ENCODE data around the gene DUSP7. TPM values are rescaled to one million over a fixed set of nuclear protein-coding genes. Genes with fewer than 3 reads are reported as not detected.

The DUSP7 gene
- total RNA-seq, 1 experiment from 2014 or later: 18.8 TPM

DNA sequence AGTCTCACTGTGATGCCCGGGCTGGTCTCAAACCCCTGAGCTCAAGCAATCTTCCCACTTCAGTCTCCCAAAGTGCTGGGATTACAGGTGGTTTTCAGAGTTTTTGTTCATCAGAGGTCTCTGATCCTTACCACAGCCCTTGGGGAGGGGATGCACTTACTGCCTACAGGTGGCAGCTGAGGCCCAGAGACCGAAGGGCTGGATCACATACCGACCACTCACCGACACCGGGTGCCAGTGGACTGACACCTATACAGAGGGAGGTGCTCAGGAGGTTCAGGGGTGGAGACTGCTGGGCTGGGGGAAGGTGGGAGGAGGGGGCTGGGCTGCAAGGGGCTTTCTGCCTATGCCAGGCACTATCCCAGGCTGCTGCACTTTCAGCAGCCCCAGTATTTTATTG, 19.5 kb downstream of the DUSP7 start:
- H3K9me3 Mint-ChIP-seq: no peaks in the 10 kb centered on the region
- ChIA-PET CTCF (interaction anchor here (0.5 to 8.0 kb wide), 21 partner anchors 8 to 409 kb away, joined by 3 to 115 read pairs (median 4); partner anchors contain the start of genes DUSP7, PARP3 and RRP9), POLR2A (interaction anchor here (0.5 to 1.2 kb wide), 3 partner anchors 19 to 247 kb away, joined by 3 to 6 read pairs (median 3); partner anchors contain the start of gene DUSP7)
- no peaks in the 10 kb centered on the region for H3K27me3 Mint-ChIP-seq (ENCODE audit: low read depth)
- no peak overlapping the region for H3K27ac Mint-ChIP-seq
- DNase-seq (ENCODE audit: low spot score) (peak; percentile 56), ATAC-seq (peak; percentile 88)
- no peak overlapping the region for H3K4me3 Mint-ChIP-seq
- H3K36me3 Mint-ChIP-seq: no peaks in the 10 kb centered on the region
- H3K4me1 Mint-ChIP-seq: peaks cover 7% of the 10 kb centered on the region; the same call in 1 of the 2 replicates
- TF ChIP-seq SP1 (CRISPR knock-in tag; conservative IDR thresholded peaks at IDR 0.05): no peak
- TF ChIP-seq, protein P1, sequence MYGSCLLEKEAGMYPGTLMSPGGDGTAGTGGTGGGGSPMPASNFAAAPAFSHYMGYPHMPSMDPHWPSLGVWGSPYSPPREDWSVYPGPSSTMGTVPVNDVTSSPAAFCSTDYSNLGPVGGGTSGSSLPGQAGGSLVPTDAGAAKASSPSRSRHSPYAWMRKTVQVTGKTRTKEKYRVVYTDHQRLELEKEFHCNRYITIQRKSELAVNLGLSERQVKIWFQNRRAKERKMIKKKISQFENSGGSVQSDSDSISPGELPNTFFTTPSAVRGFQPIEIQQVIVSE (CRISPR knock-in tag; IDR thresholded peaks at IDR 0.05; ENCODE audit: borderline replicate concordance): no peak
- no peak for TF ChIP-seq CBFB (CRISPR knock-in tag; IDR thresholded peaks at IDR 0.05; ENCODE audit: low read depth)
- TF ChIP-seq, protein P2, sequence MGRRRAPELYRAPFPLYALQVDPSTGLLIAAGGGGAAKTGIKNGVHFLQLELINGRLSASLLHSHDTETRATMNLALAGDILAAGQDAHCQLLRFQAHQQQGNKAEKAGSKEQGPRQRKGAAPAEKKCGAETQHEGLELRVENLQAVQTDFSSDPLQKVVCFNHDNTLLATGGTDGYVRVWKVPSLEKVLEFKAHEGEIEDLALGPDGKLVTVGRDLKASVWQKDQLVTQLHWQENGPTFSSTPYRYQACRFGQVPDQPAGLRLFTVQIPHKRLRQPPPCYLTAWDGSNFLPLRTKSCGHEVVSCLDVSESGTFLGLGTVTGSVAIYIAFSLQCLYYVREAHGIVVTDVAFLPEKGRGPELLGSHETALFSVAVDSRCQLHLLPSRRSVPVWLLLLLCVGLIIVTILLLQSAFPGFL (CRISPR knock-in tag; IDR thresholded peaks at IDR 0.05; ENCODE audit: borderline replicate concordance): no peak
- no peak for TF ChIP-seq RELA (CRISPR knock-in tag; IDR thresholded peaks at IDR 0.05; ENCODE audit: borderline replicate concordance)
- TF ChIP-seq, protein P3, sequence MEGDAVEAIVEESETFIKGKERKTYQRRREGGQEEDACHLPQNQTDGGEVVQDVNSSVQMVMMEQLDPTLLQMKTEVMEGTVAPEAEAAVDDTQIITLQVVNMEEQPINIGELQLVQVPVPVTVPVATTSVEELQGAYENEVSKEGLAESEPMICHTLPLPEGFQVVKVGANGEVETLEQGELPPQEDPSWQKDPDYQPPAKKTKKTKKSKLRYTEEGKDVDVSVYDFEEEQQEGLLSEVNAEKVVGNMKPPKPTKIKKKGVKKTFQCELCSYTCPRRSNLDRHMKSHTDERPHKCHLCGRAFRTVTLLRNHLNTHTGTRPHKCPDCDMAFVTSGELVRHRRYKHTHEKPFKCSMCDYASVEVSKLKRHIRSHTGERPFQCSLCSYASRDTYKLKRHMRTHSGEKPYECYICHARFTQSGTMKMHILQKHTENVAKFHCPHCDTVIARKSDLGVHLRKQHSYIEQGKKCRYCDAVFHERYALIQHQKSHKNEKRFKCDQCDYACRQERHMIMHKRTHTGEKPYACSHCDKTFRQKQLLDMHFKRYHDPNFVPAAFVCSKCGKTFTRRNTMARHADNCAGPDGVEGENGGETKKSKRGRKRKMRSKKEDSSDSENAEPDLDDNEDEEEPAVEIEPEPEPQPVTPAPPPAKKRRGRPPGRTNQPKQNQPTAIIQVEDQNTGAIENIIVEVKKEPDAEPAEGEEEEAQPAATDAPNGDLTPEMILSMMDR (IDR thresholded peaks at IDR 0.05): no peak
- TF ChIP-seq ELF4 (CRISPR knock-in tag; IDR thresholded peaks at IDR 0.05; ENCODE audit: low read depth): no peak
- TF ChIP-seq, protein P4, sequence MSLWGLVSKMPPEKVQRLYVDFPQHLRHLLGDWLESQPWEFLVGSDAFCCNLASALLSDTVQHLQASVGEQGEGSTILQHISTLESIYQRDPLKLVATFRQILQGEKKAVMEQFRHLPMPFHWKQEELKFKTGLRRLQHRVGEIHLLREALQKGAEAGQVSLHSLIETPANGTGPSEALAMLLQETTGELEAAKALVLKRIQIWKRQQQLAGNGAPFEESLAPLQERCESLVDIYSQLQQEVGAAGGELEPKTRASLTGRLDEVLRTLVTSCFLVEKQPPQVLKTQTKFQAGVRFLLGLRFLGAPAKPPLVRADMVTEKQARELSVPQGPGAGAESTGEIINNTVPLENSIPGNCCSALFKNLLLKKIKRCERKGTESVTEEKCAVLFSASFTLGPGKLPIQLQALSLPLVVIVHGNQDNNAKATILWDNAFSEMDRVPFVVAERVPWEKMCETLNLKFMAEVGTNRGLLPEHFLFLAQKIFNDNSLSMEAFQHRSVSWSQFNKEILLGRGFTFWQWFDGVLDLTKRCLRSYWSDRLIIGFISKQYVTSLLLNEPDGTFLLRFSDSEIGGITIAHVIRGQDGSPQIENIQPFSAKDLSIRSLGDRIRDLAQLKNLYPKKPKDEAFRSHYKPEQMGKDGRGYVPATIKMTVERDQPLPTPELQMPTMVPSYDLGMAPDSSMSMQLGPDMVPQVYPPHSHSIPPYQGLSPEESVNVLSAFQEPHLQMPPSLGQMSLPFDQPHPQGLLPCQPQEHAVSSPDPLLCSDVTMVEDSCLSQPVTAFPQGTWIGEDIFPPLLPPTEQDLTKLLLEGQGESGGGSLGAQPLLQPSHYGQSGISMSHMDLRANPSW (CRISPR knock-in tag; conservative IDR thresholded peaks at IDR 0.05; ENCODE audit: low read depth): no peak
- TF ChIP-seq, protein P5, sequence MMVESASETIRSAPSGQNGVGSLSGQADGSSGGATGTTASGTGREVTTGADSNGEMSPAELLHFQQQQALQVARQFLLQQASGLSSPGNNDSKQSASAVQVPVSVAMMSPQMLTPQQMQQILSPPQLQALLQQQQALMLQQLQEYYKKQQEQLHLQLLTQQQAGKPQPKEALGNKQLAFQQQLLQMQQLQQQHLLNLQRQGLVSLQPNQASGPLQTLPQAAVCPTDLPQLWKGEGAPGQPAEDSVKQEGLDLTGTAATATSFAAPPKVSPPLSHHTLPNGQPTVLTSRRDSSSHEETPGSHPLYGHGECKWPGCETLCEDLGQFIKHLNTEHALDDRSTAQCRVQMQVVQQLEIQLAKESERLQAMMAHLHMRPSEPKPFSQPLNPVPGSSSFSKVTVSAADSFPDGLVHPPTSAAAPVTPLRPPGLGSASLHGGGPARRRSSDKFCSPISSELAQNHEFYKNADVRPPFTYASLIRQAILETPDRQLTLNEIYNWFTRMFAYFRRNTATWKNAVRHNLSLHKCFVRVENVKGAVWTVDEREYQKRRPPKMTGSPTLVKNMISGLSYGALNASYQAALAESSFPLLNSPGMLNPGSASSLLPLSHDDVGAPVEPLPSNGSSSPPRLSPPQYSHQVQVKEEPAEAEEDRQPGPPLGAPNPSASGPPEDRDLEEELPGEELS (CRISPR knock-in tag; IDR thresholded peaks at IDR 0.05): no peak
- TF ChIP-seq, protein P6, sequence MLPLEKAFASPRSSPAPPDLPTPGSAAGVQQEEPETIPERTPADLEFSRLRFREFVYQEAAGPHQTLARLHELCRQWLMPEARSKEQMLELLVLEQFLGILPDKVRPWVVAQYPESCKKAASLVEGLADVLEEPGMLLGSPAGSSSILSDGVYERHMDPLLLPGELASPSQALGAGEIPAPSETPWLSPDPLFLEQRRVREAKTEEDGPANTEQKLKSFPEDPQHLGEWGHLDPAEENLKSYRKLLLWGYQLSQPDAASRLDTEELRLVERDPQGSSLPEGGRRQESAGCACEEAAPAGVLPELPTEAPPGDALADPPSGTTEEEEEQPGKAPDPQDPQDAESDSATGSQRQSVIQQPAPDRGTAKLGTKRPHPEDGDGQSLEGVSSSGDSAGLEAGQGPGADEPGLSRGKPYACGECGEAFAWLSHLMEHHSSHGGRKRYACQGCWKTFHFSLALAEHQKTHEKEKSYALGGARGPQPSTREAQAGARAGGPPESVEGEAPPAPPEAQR (CRISPR knock-in tag; IDR thresholded peaks at IDR 0.05): no peak
- TF ChIP-seq ZNF396 (CRISPR knock-in tag; IDR thresholded peaks at IDR 0.05; ENCODE audit: borderline replicate concordance): no peak
- TF ChIP-seq EMX1 (CRISPR knock-in tag; IDR thresholded peaks at IDR 0.05): no peak
- no peak for TF ChIP-seq JAZF1 (CRISPR knock-in tag; IDR thresholded peaks at IDR 0.05)
- TF ChIP-seq, protein P7, sequence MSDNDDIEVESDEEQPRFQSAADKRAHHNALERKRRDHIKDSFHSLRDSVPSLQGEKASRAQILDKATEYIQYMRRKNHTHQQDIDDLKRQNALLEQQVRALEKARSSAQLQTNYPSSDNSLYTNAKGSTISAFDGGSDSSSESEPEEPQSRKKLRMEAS (CRISPR knock-in tag; IDR thresholded peaks at IDR 0.05): no peak
- no peak for TF ChIP-seq ZNF671 (CRISPR knock-in tag; IDR thresholded peaks at IDR 0.05)
- TF ChIP-seq IRF2 (CRISPR knock-in tag; IDR thresholded peaks at IDR 0.05; ENCODE audit: borderline replicate concordance, low read depth): no peak

Measured in WTC11 (cell line).